Amniotic epithelial cell (primary cell): ENCODE data around the gene LPIN1.
"Not testable (repeated sequence)": the region's sequence is repeated elsewhere in the genome, so short reads cannot be mapped to it uniquely, and the experiment has no call there.

Experiments used
- DNase-seq: peaks from one replicate; pipeline ENCODE4 v3.0.0-alpha.2; 2010; ENCODE audit warnings: low read depth

The LPIN1 gene

DNA sequence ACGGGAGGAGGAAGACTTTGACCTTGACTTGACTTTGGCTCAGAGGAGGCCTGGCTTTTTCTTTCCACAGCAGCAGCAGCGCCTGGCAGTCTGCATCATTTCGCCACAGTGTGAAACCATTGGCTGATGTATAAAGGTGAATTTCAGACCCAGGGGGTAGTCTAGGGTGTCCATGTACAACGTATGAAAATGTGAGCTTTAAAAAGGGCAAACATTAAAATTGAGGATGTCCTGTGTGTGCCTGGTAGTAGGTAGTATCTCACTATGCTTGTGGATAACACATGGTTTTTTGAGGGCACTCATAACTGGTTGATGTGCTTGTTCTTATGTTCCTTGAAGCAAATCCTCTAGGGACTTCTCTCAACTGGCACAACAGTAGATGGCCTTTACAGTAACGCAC is 86.1 kb downstream of the LPIN1 start:
- DNase-seq = no peak

DNA sequence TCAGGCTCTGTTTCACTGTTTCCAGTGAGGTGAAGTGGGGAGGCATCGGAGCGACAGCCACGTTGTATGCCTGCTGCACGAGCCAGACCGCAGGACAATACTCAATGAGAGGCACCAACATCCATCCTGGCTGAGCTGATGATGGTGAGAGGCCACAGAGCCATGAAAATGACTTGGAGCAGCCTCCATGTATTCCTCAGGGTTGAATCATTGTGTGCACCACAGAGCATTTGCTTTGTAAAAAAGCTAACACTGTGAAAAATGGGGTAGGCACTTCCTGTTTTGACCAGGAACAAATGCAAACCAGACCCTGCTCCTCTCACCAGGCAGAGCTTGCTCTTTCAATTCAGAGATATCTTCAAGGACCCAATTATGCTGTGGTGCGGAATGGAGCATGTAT is 87.2 kb downstream of the LPIN1 start:
- DNase-seq = peak; percentile 44

DNA sequence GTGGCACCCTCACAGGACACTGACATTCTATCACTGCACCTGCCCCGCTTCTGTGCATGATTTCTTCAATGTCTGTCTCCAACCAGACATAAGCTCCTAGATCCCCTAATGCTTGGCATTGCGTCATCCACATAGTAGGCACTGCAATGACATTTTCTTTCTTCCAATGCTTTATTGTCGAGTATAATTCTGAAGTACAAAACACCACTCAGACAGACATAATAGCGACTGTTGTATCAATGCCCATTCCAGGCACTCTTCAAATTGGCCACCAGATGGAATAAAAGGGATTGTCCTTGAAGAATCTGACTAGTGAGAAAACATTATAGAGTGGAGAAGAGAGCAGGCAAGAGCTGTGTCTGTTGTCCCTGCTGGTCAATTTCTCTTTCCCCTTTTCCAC is 89.0 kb downstream of the LPIN1 start:
- no peak for DNase-seq

DNA sequence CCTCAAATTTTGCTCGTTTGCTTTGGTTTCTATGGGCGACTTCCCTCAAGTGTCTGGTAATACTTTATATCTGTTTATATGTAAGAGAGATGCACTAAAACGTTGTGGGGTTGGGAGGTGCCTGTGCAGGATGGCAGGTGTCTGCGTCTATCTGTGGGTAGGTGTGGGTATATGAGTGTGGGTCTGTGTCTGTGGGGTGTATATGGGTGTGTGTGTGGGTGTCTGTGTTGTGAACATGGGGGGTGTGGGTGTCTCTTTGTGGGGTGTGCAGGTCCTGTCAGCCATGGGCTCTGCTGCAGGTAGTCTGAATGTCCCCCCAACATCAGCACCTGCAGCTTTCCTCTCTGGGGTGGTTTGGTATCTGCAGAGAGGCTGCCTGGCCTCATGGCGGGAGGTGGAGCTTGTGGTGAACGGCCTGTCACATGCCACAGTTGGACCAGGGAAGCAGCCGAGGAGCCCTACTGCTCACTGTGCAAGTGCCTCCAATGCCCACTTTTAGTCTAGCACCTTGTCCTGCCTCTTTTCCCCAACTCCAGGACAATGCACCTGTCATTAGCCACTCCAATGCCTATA is 90.3 kb downstream of the LPIN1 start:
- no peak for DNase-seq

DNA sequence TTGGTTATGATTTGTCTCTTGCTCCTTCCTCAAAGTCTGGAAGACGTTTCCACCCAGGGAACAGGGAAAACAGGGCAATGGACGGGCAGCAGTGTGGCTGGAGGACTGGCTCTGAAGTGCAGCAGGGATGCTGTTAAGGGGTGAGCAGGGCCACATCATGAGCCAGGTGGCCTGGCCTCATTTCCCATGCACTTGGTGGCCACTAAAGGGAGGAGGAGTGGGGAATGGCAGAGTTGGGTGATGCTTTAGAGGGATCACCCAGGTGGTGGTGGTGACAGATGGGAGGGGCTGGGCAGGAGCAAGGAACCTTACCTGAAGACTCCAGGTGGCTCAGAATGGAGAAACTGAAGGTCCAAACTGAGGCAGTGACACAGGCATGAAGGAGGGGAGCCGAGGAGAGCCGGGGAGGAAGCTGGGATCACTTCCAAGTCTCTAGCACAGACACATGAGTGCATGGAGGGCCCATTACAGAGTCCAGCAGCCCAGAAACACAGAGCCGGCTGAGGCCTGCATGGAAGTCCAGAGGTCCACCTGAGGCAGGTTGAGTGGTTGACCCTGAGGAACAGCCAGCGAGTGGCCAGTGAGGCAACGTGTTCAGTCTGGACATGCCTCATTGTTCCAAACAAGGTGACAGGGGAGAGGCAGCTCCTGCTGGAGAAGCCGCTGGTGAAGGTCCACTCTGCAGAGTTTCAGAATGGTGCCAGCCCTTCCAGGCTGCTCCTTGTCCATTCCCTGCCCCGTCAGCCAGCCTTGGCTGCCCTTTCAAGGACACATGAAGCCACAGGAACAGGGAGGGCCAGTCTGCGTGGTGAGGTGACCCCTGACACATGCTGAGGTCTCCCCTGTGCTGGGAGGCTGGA is 91.7 kb downstream of the LPIN1 start:
- no peak for DNase-seq

DNA sequence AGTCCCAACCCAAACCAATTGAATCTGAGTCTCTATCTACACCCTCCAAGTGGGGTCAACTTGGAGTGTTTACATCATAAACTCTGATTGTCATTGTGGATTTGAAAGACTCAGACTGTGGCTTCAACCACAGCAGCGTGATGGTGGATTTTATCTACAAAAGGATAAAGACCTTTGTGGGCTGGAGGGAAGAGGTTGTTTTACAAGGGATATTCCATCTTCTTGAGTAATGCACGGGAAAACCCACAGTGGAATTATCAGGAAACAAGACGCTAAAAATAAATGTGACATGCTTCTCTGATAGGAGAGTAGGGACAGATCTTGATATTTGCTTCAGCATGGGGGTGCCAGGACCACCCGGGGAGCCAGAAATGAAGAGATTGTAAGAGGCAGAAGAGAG is 93.5 kb downstream of the LPIN1 start:
- DNase-seq = peak; percentile 83

DNA sequence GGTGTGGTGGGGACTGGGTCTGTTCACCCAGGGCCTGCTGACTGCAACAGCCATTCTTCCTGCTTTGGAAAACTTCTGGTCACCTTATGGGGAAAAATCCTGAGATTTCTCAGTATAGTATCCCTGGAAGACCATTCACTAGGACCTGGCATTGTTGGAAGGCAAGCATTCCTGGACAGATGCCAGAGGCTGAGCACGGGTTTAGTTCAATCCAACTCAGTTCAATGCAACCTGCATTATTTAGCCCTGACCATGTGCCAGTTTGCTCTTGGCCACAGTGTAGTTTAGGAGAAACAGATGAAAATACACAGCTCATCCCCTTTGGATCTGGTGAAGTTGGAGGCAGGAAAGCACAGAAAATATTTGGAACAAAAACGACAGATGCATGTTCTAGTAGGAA is 95.9 kb downstream of the LPIN1 start:
- no peak for DNase-seq

DNA sequence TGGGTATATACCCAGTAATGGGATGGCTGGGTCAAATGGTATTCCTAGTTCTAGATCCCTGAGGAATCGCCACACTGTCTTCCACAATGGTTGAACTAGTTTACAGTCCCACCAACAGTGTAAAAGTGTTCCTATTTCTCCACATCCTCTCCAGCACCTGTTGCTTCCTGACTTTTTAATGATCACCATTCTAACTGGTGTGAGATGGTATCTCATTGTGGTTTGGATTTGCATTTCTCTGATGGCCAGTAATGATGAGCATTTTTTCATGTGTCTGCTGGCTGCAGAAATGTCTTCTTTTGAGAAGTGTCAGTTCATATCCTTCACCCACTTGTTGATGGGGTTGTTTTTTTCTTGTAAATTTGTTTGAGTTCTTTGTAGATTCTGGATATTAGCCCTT is 98.4 kb downstream of the LPIN1 start:
- DNase-seq = not testable (repeated sequence)

DNA sequence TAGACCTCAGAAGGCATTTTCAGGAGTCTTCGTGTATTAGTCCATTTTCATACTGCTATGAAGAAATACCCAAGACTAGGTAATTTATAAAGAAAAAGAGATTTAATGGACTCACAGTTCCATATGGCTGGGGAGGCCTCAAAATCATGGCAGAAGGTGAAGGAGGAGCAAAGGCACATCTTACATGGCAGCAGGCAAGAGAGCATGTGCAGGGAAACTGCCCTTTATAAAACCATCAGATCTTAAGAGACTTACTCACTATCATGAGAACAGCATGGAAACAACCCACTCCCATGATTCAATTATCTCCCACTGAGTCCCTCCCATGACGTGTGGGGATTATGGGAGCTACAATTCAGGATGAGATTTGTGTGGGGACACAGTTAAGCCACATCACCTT is 101.5 kb downstream of the LPIN1 start:
- not testable (repeated sequence) for DNase-seq

DNA sequence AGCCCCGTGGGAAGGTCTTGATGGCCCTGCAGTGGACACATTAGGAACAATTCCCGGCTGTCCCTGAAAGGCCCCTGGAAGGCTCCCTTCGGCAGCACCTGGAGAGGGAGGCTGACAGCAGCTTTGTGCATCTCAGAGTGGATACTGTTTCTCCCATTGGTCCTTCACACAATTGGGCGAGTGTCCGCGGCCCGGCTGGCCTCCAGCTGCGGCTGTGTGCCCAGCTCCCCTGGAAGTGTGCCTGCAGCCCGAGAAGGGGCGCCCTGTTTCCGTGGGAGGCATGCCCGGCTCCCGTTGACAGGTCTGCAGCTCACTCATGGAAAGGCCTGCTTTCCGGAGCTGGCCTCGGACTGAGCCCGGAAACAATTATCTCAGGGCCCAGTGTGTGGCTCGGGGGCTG is 103.7 kb downstream of the LPIN1 start:
- DNase-seq = no peak

DNA sequence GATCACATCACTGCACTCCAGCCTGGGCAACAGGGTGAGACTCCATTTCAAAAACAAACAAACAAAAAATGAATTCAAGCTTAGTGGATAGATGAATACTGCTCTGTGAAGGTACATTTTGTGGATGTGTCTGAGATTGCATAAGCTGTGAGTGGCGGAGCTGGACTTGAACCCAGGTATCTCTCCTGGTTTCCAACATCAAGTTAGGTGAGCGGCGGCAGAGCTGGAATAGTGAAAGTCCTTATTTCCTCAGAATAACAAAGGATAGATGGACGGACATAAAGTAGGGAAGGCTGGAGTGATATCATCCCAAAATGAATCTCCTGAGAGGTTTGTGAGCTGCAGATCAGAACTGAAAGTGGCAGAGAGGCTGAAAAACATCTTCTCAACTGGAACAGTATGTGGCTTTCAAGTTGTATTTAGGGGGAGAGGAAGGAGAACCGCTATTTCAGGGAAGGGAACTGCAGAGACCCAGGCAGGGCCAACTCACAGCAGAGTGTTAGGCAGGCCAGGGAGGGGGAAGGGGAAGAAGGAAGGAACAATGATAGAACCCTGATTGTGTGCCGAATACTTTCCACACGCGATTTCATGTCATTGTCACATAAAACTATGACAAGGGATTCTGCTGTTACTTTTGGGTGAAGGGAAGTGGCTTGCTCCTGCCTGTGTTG is 106.2 kb downstream of the LPIN1 start:
- no peak for DNase-seq

DNA sequence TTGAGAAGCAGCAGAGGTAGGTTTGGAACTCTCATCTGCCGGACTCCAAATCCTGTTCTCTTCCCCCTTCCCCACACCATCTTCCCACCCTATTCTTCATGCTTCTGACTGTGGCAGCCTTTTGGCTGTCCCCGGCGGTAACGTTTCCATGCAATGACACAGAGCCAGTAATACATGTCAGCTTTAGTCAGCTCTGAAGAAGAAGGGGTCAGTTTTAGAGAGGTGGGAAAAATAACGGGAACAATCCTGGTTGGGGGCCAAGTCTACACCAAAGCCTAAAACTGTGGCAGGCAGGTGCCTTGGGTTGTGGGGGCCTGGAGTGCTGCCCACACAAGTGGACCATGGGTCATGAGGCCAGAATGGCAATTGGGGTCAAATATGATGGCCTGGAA is 106.8 kb downstream of the LPIN1 start:
- no peak for DNase-seq

DNA sequence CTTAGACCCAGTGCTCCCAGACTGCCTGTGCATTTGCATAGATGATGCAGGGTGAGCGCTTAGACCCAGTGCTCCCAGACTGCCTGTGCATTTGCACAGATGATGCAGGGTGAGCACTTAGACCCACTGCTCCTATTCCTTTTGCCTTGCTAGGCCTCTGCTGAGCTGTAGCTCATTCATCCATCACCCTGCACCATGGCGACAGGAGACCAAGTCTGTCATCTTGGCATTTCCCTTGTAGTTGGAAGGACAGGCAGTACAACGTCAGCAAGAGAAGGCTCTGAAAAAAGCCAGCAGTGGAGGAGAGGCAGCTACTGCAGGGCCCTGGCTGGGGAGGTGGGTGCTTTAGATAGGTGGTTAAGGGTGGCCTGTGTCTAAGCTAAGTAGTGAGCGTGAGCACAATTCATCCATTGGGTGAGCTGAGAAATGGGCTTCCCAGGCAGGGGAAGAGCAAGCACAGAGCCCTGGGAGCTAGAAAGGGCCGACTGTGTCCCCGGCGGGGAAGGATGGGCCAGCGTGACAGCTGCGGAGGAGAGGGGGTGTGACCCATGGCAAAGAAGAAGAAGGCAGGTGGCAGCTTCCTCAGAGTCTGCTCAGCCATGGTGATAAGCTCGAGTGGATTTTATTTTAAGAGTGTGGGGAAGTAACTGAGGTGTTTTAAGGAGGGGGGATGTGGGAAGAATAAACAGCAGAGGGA is 108.8 kb downstream of the LPIN1 start:
- DNase-seq = no peak

DNA sequence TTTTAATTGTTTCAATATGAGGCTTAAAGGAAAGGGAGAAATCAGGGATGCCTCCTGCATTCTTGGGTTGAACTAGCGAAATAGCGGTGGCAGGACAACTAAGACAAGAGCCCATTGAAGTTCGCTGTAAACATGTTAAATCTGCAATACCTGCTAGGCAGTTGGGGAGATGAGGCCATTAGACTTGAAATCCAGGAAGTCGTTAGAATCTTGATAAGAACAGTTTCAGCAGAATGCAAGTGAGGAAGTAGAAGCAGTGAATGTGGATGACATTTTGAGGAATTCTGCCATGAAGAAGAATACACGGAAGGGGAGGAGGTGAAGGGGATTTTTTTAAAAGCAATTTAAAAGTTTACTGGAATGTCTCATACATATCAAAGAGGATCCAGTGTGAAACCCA is 109.7 kb downstream of the LPIN1 start:
- no peak for DNase-seq

DNA sequence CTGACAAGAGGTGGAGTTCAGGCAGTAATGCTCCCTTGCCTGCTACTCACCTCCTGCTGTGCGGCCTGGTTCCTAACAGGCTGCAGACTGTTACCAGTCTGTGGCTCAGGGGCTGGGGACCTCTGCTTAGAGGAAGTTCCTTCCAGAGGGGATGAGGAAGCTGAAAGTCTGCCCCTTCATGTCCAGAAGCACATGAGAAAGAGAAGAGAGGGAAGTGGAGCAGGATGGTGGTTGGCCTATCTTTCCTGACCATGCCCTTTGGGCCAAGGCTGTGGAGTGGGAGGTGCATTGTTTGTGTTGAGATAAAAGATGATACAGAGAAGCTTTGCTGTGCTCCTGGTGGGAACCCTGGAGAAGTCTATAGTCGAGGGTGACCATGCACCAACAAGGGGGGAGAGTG is 112.5 kb downstream of the LPIN1 start:
- DNase-seq = no peak

DNA sequence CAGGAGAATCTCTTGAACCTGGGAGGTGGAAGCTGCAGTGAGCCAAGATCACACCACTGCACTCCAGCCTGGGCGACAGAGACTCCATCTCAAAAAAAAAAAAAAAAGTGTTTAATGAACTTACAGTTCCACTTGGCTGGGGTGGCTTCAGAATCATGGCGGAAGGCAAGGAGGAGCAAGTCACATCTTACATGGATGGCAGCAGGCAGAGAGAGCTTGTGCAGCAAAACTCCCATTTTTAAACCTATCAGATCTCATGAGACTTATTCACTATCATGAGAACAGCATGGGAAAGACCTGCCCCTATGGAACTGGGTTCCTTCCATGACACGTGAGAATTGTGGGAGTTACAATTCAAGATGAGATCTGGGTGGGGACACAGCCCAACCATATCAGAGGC is 113.5 kb downstream of the LPIN1 start:
- DNase-seq = not testable (repeated sequence)

DNA sequence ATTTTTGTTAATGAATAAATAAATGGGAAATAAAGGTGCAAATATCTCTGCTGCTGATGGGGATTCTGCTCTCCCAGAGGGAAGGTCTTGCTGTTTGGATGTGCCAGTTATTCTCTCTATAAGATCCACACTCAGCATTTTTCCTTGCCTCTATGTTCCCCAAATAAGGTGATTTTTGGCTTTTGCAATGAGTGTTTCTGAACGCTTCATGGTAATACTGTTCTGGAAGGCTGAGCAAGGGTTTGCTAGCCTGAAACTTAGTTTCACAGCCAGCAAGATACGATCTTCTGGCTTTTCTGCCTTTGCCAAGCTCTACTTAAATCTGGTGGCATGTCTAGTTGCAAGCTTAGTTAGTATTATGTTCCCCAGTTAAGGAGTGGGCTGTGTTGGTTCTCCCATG is 114.6 kb downstream of the LPIN1 start:
- DNase-seq = no peak

DNA sequence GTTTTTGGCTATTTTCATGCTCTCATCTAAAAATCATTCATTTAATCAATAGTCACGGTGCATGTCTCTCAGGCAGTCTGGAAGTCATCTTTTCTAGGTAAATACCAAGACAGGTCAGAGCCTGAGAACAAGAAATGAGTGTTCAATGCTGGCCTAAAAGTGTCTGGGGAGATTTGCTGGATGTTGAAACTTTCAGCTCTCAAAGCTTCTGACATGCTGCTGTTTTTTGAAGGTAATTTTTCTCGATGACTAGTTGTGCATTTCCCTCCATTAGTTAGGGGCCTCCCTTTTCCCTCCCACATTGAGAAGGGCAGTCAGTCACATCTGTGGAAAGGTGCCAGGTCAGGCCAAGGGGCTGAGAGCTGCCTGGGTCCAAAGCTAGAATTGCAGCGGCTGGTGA is 115.6 kb downstream of the LPIN1 start:
- DNase-seq = peak; percentile 20

DNA sequence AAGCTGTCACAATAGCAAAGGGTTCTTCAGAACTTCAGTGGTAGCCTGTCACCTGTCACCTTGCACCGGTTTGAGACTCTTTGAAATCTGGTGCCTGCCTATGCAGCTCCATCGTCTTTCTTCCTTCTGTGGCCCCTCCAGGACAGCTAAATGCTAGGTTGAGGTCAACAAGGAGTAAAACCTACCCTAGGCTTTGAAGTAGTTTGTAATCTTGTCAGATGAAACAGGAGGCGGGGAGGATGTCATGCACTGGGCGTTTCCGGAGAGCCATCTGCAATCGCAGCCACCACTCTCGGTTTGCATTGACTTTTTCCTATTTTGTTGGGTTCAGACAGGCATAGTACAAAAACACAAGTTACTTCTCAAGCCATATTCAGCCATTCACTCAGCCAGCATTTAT is 116.7 kb downstream of the LPIN1 start:
- no peak for DNase-seq

DNA sequence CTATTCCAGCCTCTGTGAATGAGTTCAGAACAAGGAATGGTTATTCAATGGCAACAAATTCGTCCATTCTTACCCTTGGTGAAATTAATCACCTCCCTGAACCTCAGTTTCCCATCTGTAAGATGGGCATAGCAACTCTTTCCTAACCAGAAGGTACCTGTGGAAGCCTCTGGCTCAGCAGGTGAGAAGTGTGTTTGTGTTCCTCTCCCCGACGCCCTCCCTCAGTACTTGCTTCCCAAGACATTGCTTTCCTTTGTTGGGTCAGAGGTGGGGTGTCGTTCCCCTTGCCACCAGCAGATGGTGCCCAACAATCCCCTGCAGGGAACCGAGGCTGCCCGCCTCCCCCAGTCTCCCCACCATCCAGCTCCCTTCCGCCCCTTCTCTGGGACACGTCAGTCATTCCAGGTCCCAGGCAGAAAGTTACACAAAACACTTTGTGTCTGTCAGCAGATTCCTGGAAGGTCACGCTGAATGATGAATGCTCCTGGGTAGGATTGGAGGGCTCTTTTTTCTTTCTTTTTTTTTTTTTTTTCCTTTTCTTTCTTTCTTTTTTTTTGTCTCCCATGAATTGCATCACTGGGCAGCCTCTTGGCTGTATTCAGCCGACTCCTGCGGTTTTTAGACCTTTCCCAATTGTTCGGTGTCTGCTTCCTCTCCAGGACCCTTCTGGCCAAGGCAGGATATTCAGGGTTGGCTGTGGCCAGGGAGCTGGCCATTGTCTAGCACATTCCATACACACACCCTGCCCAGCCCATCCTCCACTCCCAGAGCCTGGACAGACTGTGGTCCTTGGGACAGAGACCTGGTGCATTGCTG is 117.3 kb downstream of the LPIN1 start:
- peak; percentile 92 for DNase-seq

DNA sequence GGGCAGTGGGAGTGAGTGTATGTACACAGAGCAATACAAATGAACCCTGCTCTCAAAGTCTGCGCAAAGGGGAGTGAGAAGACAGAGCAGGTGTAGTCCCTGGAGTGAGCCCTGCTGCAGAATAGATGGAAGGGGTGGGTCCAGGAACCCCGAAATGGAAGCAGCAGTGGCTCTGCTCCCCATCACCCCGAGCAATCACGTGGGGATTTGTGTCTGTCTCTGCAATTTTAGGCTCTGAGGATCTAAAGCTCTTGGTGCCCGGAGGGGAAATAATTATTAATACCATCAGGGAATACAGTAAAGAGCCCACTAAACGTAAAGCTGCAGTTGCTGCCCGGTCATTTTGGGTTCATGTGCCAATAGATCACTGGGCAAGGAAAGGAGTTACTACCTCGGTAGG is 118.3 kb downstream of the LPIN1 start:
- DNase-seq = no peak

DNA sequence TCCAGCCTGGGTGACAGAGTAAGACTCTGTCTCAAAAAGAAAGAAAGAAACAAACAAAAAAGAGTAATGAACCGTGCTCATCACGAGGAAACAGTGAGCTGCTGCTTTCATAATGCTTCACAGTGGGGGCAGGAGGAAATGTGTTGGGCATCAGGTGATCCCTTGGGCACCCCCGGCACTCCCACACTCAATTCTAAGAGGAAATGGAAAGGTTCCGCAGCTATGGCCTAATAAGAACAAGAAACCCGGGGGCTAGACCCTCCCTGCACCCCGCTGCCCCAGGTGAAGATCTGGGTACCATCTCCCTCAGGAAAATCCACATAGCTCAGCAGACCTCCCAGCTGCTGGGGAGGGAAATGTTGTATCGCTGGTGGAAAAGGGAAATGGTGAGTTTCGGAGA is 118.9 kb downstream of the LPIN1 start:
- DNase-seq = no peak
